SK-N-SH (cell line): ENCODE measurements around the gene KRT33B. TPM values are rescaled to one million over a fixed set of nuclear protein-coding genes. Genes with fewer than 3 reads are reported as not detected.

Experiments used
- CTCF ChIA-PET: fragments of 300-600, 350-600 bp; formaldehyde crosslinking; extraction: SDS; loops from one replicate; lab custom pipeline; 2021; lab: Yijun Ruan, JAX
- POLR2A ChIA-PET: fragments of 350-600 bp; sonication (Branson Sonifier 250); formaldehyde crosslinking; extraction: SDS; loops from one replicate; lab custom pipeline; 2020; ENCODE audit warnings: antibody characterized with exemption, inconsistent platforms; lab: Yijun Ruan, JAX
- DNase-seq: peaks from one replicate; pipeline ENCODE4 v3.0.0; 2012
- H2AFZ ChIP-seq: fragments of 200-600 bp; sonication (generic); 2 replicates; pipeline ENCODE4 v1.8.1; 2016; ENCODE audit warnings: antibody characterized with exemption, mild to moderate bottlenecking, low read depth
- H3F3A ChIP-seq: fragments of 200-600 bp; sonication (generic); replicated peaks from 2 replicates; pipeline ENCODE3; 2016; ENCODE audit warnings: antibody characterized with exemption, mild to moderate bottlenecking; ENCODE audit not compliant: insufficient read depth
- H3K27ac ChIP-seq, 2 experiments: fragments of 200-500 bp in 1 of 2; fragments of 200-600 bp in 1 of 2; sonication (Bioruptor generic) in 1 of 2; sonication (generic), shearing (Covaris generic) in 1 of 2; 2 replicates each; pipeline versions ENCODE4 v1.5.1 to v1.6.1; 2014 to 2016; ENCODE audit warnings: low read depth in 2 of 2, inconsistent platforms in 1 of 2, low read length in 1 of 2, mild to moderate bottlenecking in 1 of 2, mixed read lengths in 1 of 2
- H3K27me3 ChIP-seq: fragments of 200-600 bp; sonication (generic), shearing (Covaris generic); 2 replicates; pipeline ENCODE4 v1.6.1; 2016; ENCODE audit warnings: mixed run types; ENCODE audit not compliant: insufficient read depth
- H3K36me3 ChIP-seq, 2 experiments: fragments of 200-500 bp in 1 of 2; fragments of 200-600 bp in 1 of 2; sonication (Bioruptor generic) in 1 of 2; sonication (generic) in 1 of 2; replicated peaks in 1 of 2; 2 replicates each; pipeline versions ENCODE3 to v1.5.1; 2014 to 2016; ENCODE audit warnings: low read length in 1 of 2, mild to moderate bottlenecking in 1 of 2; ENCODE audit not compliant: insufficient read depth in 2 of 2, control insufficient read depth in 1 of 2
- H3K4me1 ChIP-seq, 2 experiments: fragments of 200-500 bp in 1 of 2; fragments of 200-600 bp in 1 of 2; sonication (Bioruptor generic) in 1 of 2; sonication (generic), shearing (Covaris generic) in 1 of 2; 2 replicates each; pipeline versions ENCODE4 v1.5.1 to v1.6.1; 2014 to 2016; ENCODE audit warnings: low read depth in 1 of 2, low read length in 1 of 2, mixed run types in 1 of 2; ENCODE audit not compliant: insufficient read depth in 2 of 2, control insufficient read depth in 1 of 2
- H3K4me2 ChIP-seq: fragments of 200-600 bp; sonication (generic), shearing (Covaris generic); 2 replicates; pipeline ENCODE4 v1.6.1; 2017; ENCODE audit warnings: mixed run types
- H3K4me3 ChIP-seq, 2 experiments: fragments of 200-500 bp in 1 of 2; fragments of 200-600 bp in 1 of 2; sonication (Bioruptor generic) in 1 of 2; sonication (generic), shearing (Covaris generic) in 1 of 2; 2 replicates each; pipeline versions ENCODE4 v1.5.1 to v1.8.1; 2014 to 2016; ENCODE audit warnings: low read depth in 2 of 2, inconsistent platforms in 1 of 2, low read length in 1 of 2, mild to moderate bottlenecking in 1 of 2, mixed read lengths in 1 of 2, moderate library complexity in 1 of 2
- H3K79me2 ChIP-seq: fragments of 200-600 bp; sonication (generic); 2 replicates; pipeline ENCODE4 v1.8.1; 2017; ENCODE audit warnings: mild to moderate bottlenecking; ENCODE audit not compliant: insufficient read depth
- H3K9ac ChIP-seq: fragments of 200-600 bp; sonication (generic); 2 replicates; pipeline ENCODE4 v1.6.1; 2017; ENCODE audit warnings: mixed run types
- H3K9me2 ChIP-seq: fragments of 200-600 bp; sonication (generic); 2 replicates; pipeline ENCODE4 v1.6.1; 2017; ENCODE audit warnings: mixed run types
- H3K9me3 ChIP-seq: fragments of 200-600 bp; sonication (generic); 2 replicates; pipeline ENCODE4 v1.6.1; 2017; ENCODE audit warnings: mixed run types, mild to moderate bottlenecking, moderate library complexity
- H4K20me1 ChIP-seq: fragments of 200-600 bp; sonication (generic); 2 replicates; pipeline ENCODE4 v1.6.1; 2017; ENCODE audit warnings: mild to moderate bottlenecking, mixed run types; ENCODE audit not compliant: insufficient read depth
- EP300 ChIP-seq, 2 experiments: IDR thresholded peaks; 2 replicates each; pipeline versions ENCODE4 v1.4.0 to v1.6.1; 2012; ENCODE audit warnings: borderline replicate concordance in 1 of 2, low read depth in 1 of 2, low read length in 1 of 2
- FOSL2 ChIP-seq: IDR thresholded peaks from 2 replicates; pipeline ENCODE4 v1.4.0; 2012; ENCODE audit warnings: low read depth, mild to moderate bottlenecking, moderate library complexity, borderline replicate concordance
- FOXJ3 ChIP-seq: sonication (generic); formaldehyde crosslinking; IDR thresholded peaks from 2 replicates; pipeline ENCODE4 v1.5.1; 2020; ENCODE audit warnings: mild to moderate bottlenecking, missing genetic modification reagents
- GABPA ChIP-seq: IDR thresholded peaks from 2 replicates; pipeline ENCODE4 v1.4.0; 2012; ENCODE audit warnings: low read depth, mild to moderate bottlenecking
- IRF3 ChIP-seq: fragments of 150-350 bp; IDR thresholded peaks from 2 replicates; pipeline ENCODE4 v1.6.1; 2016; ENCODE audit warnings: mild to moderate bottlenecking, low read depth, low read length
- POLR2AphosphoS5 ChIP-seq: IDR thresholded peaks from 2 replicates; pipeline ENCODE4 v1.6.1; 2012; ENCODE audit warnings: low read depth, low read length
- RAD21 ChIP-seq: IDR thresholded peaks from 2 replicates; pipeline ENCODE4 v1.6.1; 2012; ENCODE audit warnings: mild to moderate bottlenecking, low read length
- SIN3A ChIP-seq: IDR thresholded peaks from 2 replicates; pipeline ENCODE4 v1.6.1; 2012; ENCODE audit warnings: low read depth, mild to moderate bottlenecking, low read length, moderate library complexity, borderline replicate concordance
- SMC3 ChIP-seq: IDR thresholded peaks from 2 replicates; pipeline ENCODE4 v1.6.1; 2012; ENCODE audit warnings: low read depth, low read length, improper control_type of control experiment
- WGBS: methylation state at CpG from one replicate; pipeline ENCODE4 v1.1.6; 2017; ENCODE audit warnings: low lambda C conversion rate; 5-methylcytosine and 5-hydroxymethylcytosine counted together
- polyA plus RNA-seq, 3 experiments: library from polyadenylated mRNA; depleted of rRNA; stranded (reverse); fragments of >200 nt; gene quantifications; 2 replicates each; pipeline ENCODE4 v1.2.3, GENCODE V29; 2012

Gene KRT33B
- polyA plus RNA-seq, 1 of the 3 experiments (the other 2 are of a cell fraction), result 0.08 TPM

- Histone ChIP-seq H3K9me2 (no peaks in the 10 kb centered on the region), H3K36me3 (no peaks in the 10 kb centered on the region), H3K79me2 (no peaks in the 10 kb centered on the region), H4K20me1 (no peaks in the 10 kb centered on the region), H3K9me3 (no peaks in the 10 kb centered on the region), H3K4me1 (peaks cover 0 to 13% of the 10 kb centered on the region in 2 experiments; a peak in 2 of 4 replicates), H3K27me3 (no peaks in the 10 kb centered on the region), H2AFZ (no peak overlapping the region), H3K9ac (no peak overlapping the region), H3K4me3 (no peak overlapping the region), H3K27ac (no peak overlapping the region), H3F3A (peaks cover 7% of the 10 kb centered on the region), H3K4me2 (no peak overlapping the region)
- CTCF ChIA-PET, result interaction anchor here (0.7 to 5.6 kb wide), 5 partner anchors 11 to 259 kb away, joined by 3 to 46 read pairs (median 4); no protein-coding TSS in a partner anchor
- DNase-seq, result no peak
- POLR2A ChIA-PET, result no interaction called here
- TF ChIP-seq IRF3, result no peak
- TF ChIP-seq GABPA, result no peak
- no peak for TF ChIP-seq SIN3A
- WGBS, result 77% methylated on average over 3 of the region's 10 CpGs
Observed at GRCh38 chr17:41407226-41407625, 37.6 kb upstream of the KRT33B start.

GRCh38 chr17:41406205-41406604 lies 36.6 kb upstream of the KRT33B start:
- no peaks in the 10 kb centered on the region for H3K36me3 ChIP-seq
- H3K9ac ChIP-seq, result no peak overlapping the region
- no peak overlapping the region for H2AFZ ChIP-seq
- no peak for TF ChIP-seq FOXJ3
- TF ChIP-seq GABPA, result no peak
- peak; percentile 46 for TF ChIP-seq RAD21
- no peak for TF ChIP-seq FOSL2
- no peak for TF ChIP-seq POLR2AphosphoS5
- TF ChIP-seq SMC3, result peak; percentile 28
- no peak for TF ChIP-seq EP300 (IDR thresholded peaks at IDR 0.05; ENCODE audit: borderline replicate concordance in 1 of 2, low read depth in 1 of 2, low read length in 1 of 2)
- no peak overlapping the region for H3K27ac ChIP-seq
- no peak overlapping the region for H3K4me2 ChIP-seq
- H3K4me3 ChIP-seq, result no peak overlapping the region
- ChIA-PET CTCF (interaction anchor here (0.9 to 5.6 kb wide), 8 partner anchors 11 to 242 kb away, joined by 3 to 46 read pairs (median 3); no protein-coding TSS in a partner anchor), POLR2A (no interaction called here)
- no peaks in the 10 kb centered on the region for H3K9me3 ChIP-seq
- H3K27me3 ChIP-seq, result no peaks in the 10 kb centered on the region
- H3K79me2 ChIP-seq, result no peaks in the 10 kb centered on the region
- H3K4me1 ChIP-seq, result peaks cover 0 to 17% of the 10 kb centered on the region in 2 experiments; a peak in 2 of 4 replicates
- H4K20me1 ChIP-seq, result no peaks in the 10 kb centered on the region
- DNase-seq, result no peak
- WGBS, result 48% methylated on average over 5 of the region's 5 CpGs
- H3F3A ChIP-seq, result peaks cover 7% of the 10 kb centered on the region
- no peaks in the 10 kb centered on the region for H3K9me2 ChIP-seq
